ENCODE data around the gene SPAG16. TPM values are rescaled to one million over a fixed set of nuclear protein-coding genes. Genes with fewer than 3 reads are reported as not detected.

Gene SPAG16
- total RNA-seq, 1 experiment from 2014 or later: 0.30 TPM

- Histone ChIP-seq H3K9ac (ENCODE audit: low read length) (no peak overlapping the region), H3K36me3 (ENCODE audit: control insufficient read depth in 1 of 2, insufficient read depth in 2 of 2, low read length in 2 of 2) (no peaks in the 10 kb centered on the region), H3K9me3 (ENCODE audit: control insufficient read depth in 1 of 2, insufficient read depth in 1 of 2, low read depth in 1 of 2, low read length in 2 of 2) (no peaks in the 10 kb centered on the region), H3K4me3 (replicated peaks in 1 of 2; ENCODE audit: low read depth in 1 of 2, low read length in 2 of 2) (no peak overlapping the region), H3K4me1 (ENCODE audit: control insufficient read depth in 1 of 2, insufficient read depth in 2 of 2, low read length in 2 of 2) (peaks cover 0 to 14% of the 10 kb centered on the region in 2 experiments; a peak in 2 of 4 replicates), H3K4me2 (ENCODE audit: low read length) (peak overlapping the region; percentile 49), H3K9me2 (ENCODE audit: insufficient read depth) (no peaks in the 10 kb centered on the region), H2AFZ (ENCODE audit: low read depth, low read length, poor library complexity, severe bottlenecking) (peak overlapping the region; percentile 75), H4K20me1 (ENCODE audit: insufficient read depth) (no peaks in the 10 kb centered on the region), H3K27ac (ENCODE audit: low read depth, low read length) (no peak overlapping the region), H3K79me2 (ENCODE audit: insufficient read depth, low read length) (no peaks in the 10 kb centered on the region), H3K27me3 (ENCODE audit: insufficient read depth, low read length) (no peaks in the 10 kb centered on the region)
- ChIA-PET CTCF (no interaction called here), POLR2A (no interaction called here), RAD21 (ENCODE audit: low non-redundant PET in 1 of 2, low total read pairs in 2 of 2, uncharacterized antibody in 2 of 2, unreplicated experiment in 2 of 2) (no interaction called here)
- peak; percentile 49 for ATAC-seq
- intact Hi-C loops (cut with micrococcal nuclease): no loop called here
- TF ChIP-seq EZH2phosphoT487 (IDR thresholded peaks at IDR 0.05; ENCODE audit: borderline replicate concordance) (no peak), ZNF274 (IDR thresholded peaks at IDR 0.05; ENCODE audit: low read depth, low read length) (no peak), EZH2 (IDR thresholded peaks at IDR 0.05) (no peak), POLR2AphosphoS5 (IDR thresholded peaks at IDR 0.05; ENCODE audit: low read depth, low read length) (no peak), YY1 (IDR thresholded peaks at IDR 0.05; ENCODE audit: extremely low read depth, insufficient replicate concordance, low read depth, low read length) (no peak), POLR2A (IDR thresholded peaks at IDR 0.05; ENCODE audit: borderline replicate concordance, extremely low read depth, insufficient read depth, insufficient read length) (no peak), FOSL1 (IDR thresholded peaks at IDR 0.05; ENCODE audit: low read depth) (peak; percentile 78), RAD21 (IDR thresholded peaks at IDR 0.05; ENCODE audit: low read depth) (no peak), EGR1 (IDR thresholded peaks at IDR 0.05; ENCODE audit: low read depth) (no peak), ATF3 (IDR thresholded peaks at IDR 0.05) (no peak), SRF (IDR thresholded peaks at IDR 0.05; ENCODE audit: low read depth) (no peak), ELF1 (IDR thresholded peaks at IDR 0.05; ENCODE audit: borderline replicate concordance, low read depth) (no peak), TCF7L2 (IDR thresholded peaks at IDR 0.05; ENCODE audit: borderline replicate concordance, extremely low read depth, insufficient read depth, insufficient read length) (no peak), MAX (IDR thresholded peaks at IDR 0.05) (peak; percentile 63), SIN3A (IDR thresholded peaks at IDR 0.05; ENCODE audit: low read depth) (no peak), JUND (IDR thresholded peaks at IDR 0.05) (peak; percentile 66), CEBPB (IDR thresholded peaks at IDR 0.05; ENCODE audit: low read depth) (peak; percentile 44; the same call in 1 of the 2 replicates), SP1 (IDR thresholded peaks at IDR 0.05; ENCODE audit: low read depth) (peak; percentile 55), CBX3 (IDR thresholded peaks at IDR 0.05; ENCODE audit: low read depth) (peak; percentile 92), REST (IDR thresholded peaks at IDR 0.05; ENCODE audit: low read depth) (no peak)
- TF ChIP-seq, protein P1, sequence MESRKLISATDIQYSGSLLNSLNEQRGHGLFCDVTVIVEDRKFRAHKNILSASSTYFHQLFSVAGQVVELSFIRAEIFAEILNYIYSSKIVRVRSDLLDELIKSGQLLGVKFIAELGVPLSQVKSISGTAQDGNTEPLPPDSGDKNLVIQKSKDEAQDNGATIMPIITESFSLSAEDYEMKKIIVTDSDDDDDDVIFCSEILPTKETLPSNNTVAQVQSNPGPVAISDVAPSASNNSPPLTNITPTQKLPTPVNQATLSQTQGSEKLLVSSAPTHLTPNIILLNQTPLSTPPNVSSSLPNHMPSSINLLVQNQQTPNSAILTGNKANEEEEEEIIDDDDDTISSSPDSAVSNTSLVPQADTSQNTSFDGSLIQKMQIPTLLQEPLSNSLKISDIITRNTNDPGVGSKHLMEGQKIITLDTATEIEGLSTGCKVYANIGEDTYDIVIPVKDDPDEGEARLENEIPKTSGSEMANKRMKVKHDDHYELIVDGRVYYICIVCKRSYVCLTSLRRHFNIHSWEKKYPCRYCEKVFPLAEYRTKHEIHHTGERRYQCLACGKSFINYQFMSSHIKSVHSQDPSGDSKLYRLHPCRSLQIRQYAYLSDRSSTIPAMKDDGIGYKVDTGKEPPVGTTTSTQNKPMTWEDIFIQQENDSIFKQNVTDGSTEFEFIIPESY (IDR thresholded peaks at IDR 0.05; ENCODE audit: extremely low read depth, insufficient replicate concordance, low read length): no peak
- TSS peak; percentile 89 for BruUV-seq (replicated peaks)
- DNase-seq (ENCODE audit: low read depth, low spot score): peak; percentile 72
Measured at GRCh38 chr2:213411582-213412289, 127.5 kb downstream of the SPAG16 start.
